NCI-H2227 treated with DMSO at 0.1 percent for 48 hours (cell line): ENCODE data around the gene RBM19.
A peak's percentile ranks its signal among the peaks of the same experiment; 100 is the strongest.

Experiments used
- DNase-seq: peaks from one replicate; lab custom pipeline; 2025; lab: John Stamatoyannopoulos, UW

Gene RBM19

GRCh38 chr12:113804961-113805600, 161.0 kb downstream of the RBM19 start:
- DNase-seq: no peak

- DNase-seq: no peak
These were observed 162.4 kb downstream of the RBM19 start for GRCh38 chr12:113803759-113804140.

GRCh38 chr12:113802966-113803758, 163.0 kb downstream of the RBM19 start:
- no peak for DNase-seq

- DNase-seq: no peak
These were observed 163.9 kb downstream of the RBM19 start for GRCh38 chr12:113802000-113802749.

- DNase-seq: no peak
These were observed 165.9 kb downstream of the RBM19 start for GRCh38 chr12:113800201-113800600.

GRCh38 chr12:113798552-113798951, 167.6 kb downstream of the RBM19 start:
- DNase-seq: no peak

GRCh38 chr12:113797535-113797868, 168.6 kb downstream of the RBM19 start:
- no peak for DNase-seq

- no peak for DNase-seq
These were observed 169.1 kb downstream of the RBM19 start for GRCh38 chr12:113796852-113797534.

- DNase-seq: peak; percentile 17
These were observed 169.9 kb downstream of the RBM19 start for GRCh38 chr12:113796066-113796827.

- no peak for DNase-seq
These were observed 170.7 kb downstream of the RBM19 start for GRCh38 chr12:113795445-113795844.

- DNase-seq: no peak
These were observed 171.4 kb downstream of the RBM19 start for GRCh38 chr12:113794774-113795173.

- no peak for DNase-seq
These were observed 172.9 kb downstream of the RBM19 start for GRCh38 chr12:113793250-113793649.

- no peak for DNase-seq
These were observed 173.7 kb downstream of the RBM19 start for GRCh38 chr12:113792450-113792849.

- DNase-seq: no peak
These were observed 177.9 kb downstream of the RBM19 start for GRCh38 chr12:113788020-113788856.

- DNase-seq: no peak
These were observed 180.0 kb downstream of the RBM19 start for GRCh38 chr12:113786107-113786506.

GRCh38 chr12:113783811-113784210, 182.3 kb downstream of the RBM19 start:
- DNase-seq: no peak

GRCh38 chr12:113782873-113783272, 183.3 kb downstream of the RBM19 start:
- DNase-seq: peak; percentile 90

GRCh38 chr12:113781415-113782198, 184.5 kb downstream of the RBM19 start:
- no peak for DNase-seq

- no peak for DNase-seq
These were observed 186.4 kb downstream of the RBM19 start for GRCh38 chr12:113779774-113780173.
